Activated CD4-positive, alpha-beta T cell treated with anti-CD3 and anti-CD28 coated beads for 36 hours (primary cell): ENCODE measurements around the gene NPHP4. TPM values are rescaled to one million over a fixed set of nuclear protein-coding genes. Genes with fewer than 3 reads are reported as not detected.

Source experiments
- ATAC-seq: fragments of 200-7000 bp; cut with Tn5 transposase; one replicate; pipeline ENCODE4 v1.10.0; 2021; ENCODE audit warnings: mild to moderate bottlenecking, moderate library complexity
- CTCF ChIA-PET: fragments of 350-600 bp; sonication (Branson Sonifier 250); formaldehyde crosslinking; loops from one replicate; lab custom pipeline; 2021; ENCODE audit warnings: antibody characterized with exemption; lab: Charles Lee
- POLR2A ChIA-PET: fragments of 350-600 bp; sonication (Branson Sonifier 250); formaldehyde crosslinking; loops from one replicate; lab custom pipeline; 2021; ENCODE audit warnings: antibody characterized with exemption, inconsistent platforms; lab: Charles Lee
- DNase-seq: peaks from one replicate; pipeline ENCODE4 v3.0.0-alpha.2; 2020
- H3K27ac Mint-ChIP-seq: one replicate; pipeline ENCODE4 v1.8.0; 2021; ENCODE audit warnings: mixed read lengths
- H3K27me3 Mint-ChIP-seq: one replicate; pipeline ENCODE4 v1.8.0; 2021; ENCODE audit warnings: mixed read lengths
- H3K36me3 Mint-ChIP-seq: one replicate; pipeline ENCODE4 v1.8.0; 2021; ENCODE audit warnings: low read depth, mixed read lengths
- H3K4me1 Mint-ChIP-seq: one replicate; pipeline ENCODE4 v1.8.0; 2021; ENCODE audit warnings: mixed read lengths
- H3K4me3 Mint-ChIP-seq: one replicate; pipeline ENCODE4 v1.8.0; 2021; ENCODE audit warnings: mild to moderate bottlenecking, moderate library complexity, mixed read lengths
- H3K9me3 Mint-ChIP-seq: one replicate; pipeline ENCODE4 v1.8.0; 2021; ENCODE audit warnings: low read depth, mixed read lengths
- intact Hi-C, 2 experiments: fragments of 100-400 bp; cut with DNase I in 1 of 2; cut with micrococcal nuclease in 1 of 2; formaldehyde crosslinking; loops; one replicate each; pipeline versions ENCODE4 v1.14.2 to v1.15.1; 2022 to 2024; cut with DNase I, micrococcal nuclease
- total RNA-seq, 2 experiments: library from RNA; stranded (reverse); gene quantifications; one replicate each; pipeline ENCODE4 v1.2.3, GENCODE V29; 2021

NPHP4 gene
- total RNA-seq, 2 experiments from 2014 or later, result 12.9 to 14.1 TPM

- CTCF ChIA-PET, result interaction anchor here (0.8 to 1.2 kb wide), 3 partner anchors 9 to 25 kb away, joined by 3 to 4 read pairs (median 3); partner anchors contain the start of gene NPHP4
- DNase-seq, result no peak
- POLR2A ChIA-PET, result interaction anchor here (0.9 kb wide), 1 partner anchor 95 kb away, joined by 3 read pairs; no protein-coding TSS in a partner anchor
These were observed 10.7 kb upstream of the NPHP4 start for GRCh38 chr1:6002714-6003501.

GRCh38 chr1:6001992-6002576, 9.9 kb upstream of the NPHP4 start:
- ATAC-seq (no peak), DNase-seq (no peak)
- H3K27me3 Mint-ChIP-seq, result no peaks in the 10 kb centered on the region
- peaks cover 8% of the 10 kb centered on the region for H3K4me1 Mint-ChIP-seq
- H3K9me3 Mint-ChIP-seq, result no peaks in the 10 kb centered on the region
- no peak overlapping the region for H3K4me3 Mint-ChIP-seq
- no peaks in the 10 kb centered on the region for H3K36me3 Mint-ChIP-seq
- ChIA-PET CTCF (interaction anchor here (0.6 to 1.2 kb wide), 2 partner anchors 10 to 320 kb away, joined by 3 to 4 read pairs; partner anchors contain the start of gene NPHP4), POLR2A (interaction anchor here (0.9 kb wide), 1 partner anchor 96 kb away, joined by 3 read pairs; no protein-coding TSS in a partner anchor)
- no peak overlapping the region for H3K27ac Mint-ChIP-seq
- intact Hi-C loops, result no loop called here

More at GRCh38 chr1:6002714-6003501, 10.7 kb upstream of the NPHP4 start:
- no peaks in the 10 kb centered on the region for H3K27me3 Mint-ChIP-seq
- H3K9me3 Mint-ChIP-seq, result no peaks in the 10 kb centered on the region
- intact Hi-C loops, result no loop called here
- H3K4me1 Mint-ChIP-seq, result peaks cover 11% of the 10 kb centered on the region
- ATAC-seq, result no peak
- no peak overlapping the region for H3K4me3 Mint-ChIP-seq
- no peak overlapping the region for H3K27ac Mint-ChIP-seq
- no peaks in the 10 kb centered on the region for H3K36me3 Mint-ChIP-seq

GRCh38 chr1:6000444-6001288, 8.4 kb upstream of the NPHP4 start:
- CTCF ChIA-PET, result no interaction called here
- no peaks in the 10 kb centered on the region for H3K9me3 Mint-ChIP-seq
- ATAC-seq (no peak), DNase-seq (no peak)
- H3K4me1 Mint-ChIP-seq, result peaks cover 3% of the 10 kb centered on the region
- intact Hi-C loops, result no loop called here
- no peaks in the 10 kb centered on the region for H3K36me3 Mint-ChIP-seq
- H3K27me3 Mint-ChIP-seq, result no peaks in the 10 kb centered on the region
- no peak overlapping the region for H3K4me3 Mint-ChIP-seq
- POLR2A ChIA-PET, result no interaction called here
- H3K27ac Mint-ChIP-seq, result no peak overlapping the region

DNA sequence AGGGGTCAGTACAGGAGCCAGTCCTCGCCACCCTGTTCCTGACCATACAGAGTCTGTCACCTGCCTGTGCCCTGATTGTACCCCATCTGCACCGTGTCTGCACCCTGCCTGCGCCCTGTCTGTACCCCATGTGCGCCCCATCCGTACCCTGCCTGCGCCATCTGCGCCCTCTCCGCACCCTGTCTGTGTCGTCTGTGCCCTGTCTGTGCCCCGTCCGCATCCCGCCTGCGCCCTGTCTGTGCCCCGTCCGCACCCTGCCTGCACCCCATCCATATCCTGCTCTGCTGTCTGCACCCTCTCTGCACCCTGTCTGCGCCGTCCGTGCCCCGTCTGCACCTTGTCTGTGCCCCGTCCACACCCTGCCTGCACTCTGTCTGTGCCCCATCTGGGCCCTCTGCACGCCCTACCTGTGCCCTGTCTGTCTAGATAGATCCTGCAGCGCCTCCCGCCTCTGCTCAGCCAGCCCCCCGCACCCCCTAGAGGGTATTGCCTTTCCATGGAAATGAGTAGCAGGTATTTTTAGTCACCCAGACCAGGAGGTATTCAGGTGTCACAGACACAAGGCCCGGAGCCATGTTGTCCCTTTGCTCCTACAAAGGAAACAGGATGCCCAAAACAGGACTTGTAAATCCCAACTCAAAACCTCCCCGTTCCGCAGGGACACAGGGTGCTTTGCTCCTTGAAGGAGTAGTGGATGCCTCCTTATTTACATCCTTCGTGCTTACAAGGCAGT, 7.7 kb upstream of the NPHP4 start:
- ATAC-seq (no peak), DNase-seq (no peak)
- Mint-ChIP-seq H3K4me3 (no peak overlapping the region), H3K36me3 (no peaks in the 10 kb centered on the region), H3K4me1 (peaks cover 9% of the 10 kb centered on the region), H3K9me3 (no peaks in the 10 kb centered on the region), H3K27me3 (no peaks in the 10 kb centered on the region), H3K27ac (no peak overlapping the region)
- POLR2A ChIA-PET, result no interaction called here
- intact Hi-C loops, result loop anchor here in 1 of 2 experiments (10.0 kb wide), 2 partner anchors 465 to 965 kb away; partner anchors contain the start of gene TNFRSF25
- CTCF ChIA-PET, result no interaction called here

- DNase-seq (no peak), ATAC-seq (no peak)
- no peaks in the 10 kb centered on the region for H3K9me3 Mint-ChIP-seq
- H3K27me3 Mint-ChIP-seq, result no peaks in the 10 kb centered on the region
- H3K4me3 Mint-ChIP-seq, result no peak overlapping the region
- intact Hi-C loops, result loop anchor here in 1 of 2 experiments (10.0 kb wide), 2 partner anchors 466 to 966 kb away; partner anchors contain the start of gene TNFRSF25
- peaks cover 2% of the 10 kb centered on the region for H3K36me3 Mint-ChIP-seq
- peaks cover 19% of the 10 kb centered on the region for H3K4me1 Mint-ChIP-seq
- no peak overlapping the region for H3K27ac Mint-ChIP-seq
- CTCF ChIA-PET, result no interaction called here
- POLR2A ChIA-PET, result no interaction called here
These were observed 6.7 kb upstream of the NPHP4 start for GRCh38 chr1:5998906-5999301.

- H3K4me3 Mint-ChIP-seq, result no peak overlapping the region
- CTCF ChIA-PET, result interaction anchor here (0.6 kb wide), 1 partner anchor 27 kb away, joined by 3 read pairs; no protein-coding TSS in a partner anchor
- H3K27ac Mint-ChIP-seq, result no peak overlapping the region
- H3K27me3 Mint-ChIP-seq, result no peaks in the 10 kb centered on the region
- H3K4me1 Mint-ChIP-seq, result peaks cover 22% of the 10 kb centered on the region
- peaks cover 2% of the 10 kb centered on the region for H3K36me3 Mint-ChIP-seq
- no peak for DNase-seq
- POLR2A ChIA-PET, result no interaction called here
- intact Hi-C loops, result loop anchor here in 1 of 2 experiments (10.0 kb wide), 2 partner anchors 467 to 967 kb away; partner anchors contain the start of gene TNFRSF25
- ATAC-seq, result no peak
- H3K9me3 Mint-ChIP-seq, result no peaks in the 10 kb centered on the region
These were observed 6.1 kb upstream of the NPHP4 start for GRCh38 chr1:5998051-5998905.

DNA sequence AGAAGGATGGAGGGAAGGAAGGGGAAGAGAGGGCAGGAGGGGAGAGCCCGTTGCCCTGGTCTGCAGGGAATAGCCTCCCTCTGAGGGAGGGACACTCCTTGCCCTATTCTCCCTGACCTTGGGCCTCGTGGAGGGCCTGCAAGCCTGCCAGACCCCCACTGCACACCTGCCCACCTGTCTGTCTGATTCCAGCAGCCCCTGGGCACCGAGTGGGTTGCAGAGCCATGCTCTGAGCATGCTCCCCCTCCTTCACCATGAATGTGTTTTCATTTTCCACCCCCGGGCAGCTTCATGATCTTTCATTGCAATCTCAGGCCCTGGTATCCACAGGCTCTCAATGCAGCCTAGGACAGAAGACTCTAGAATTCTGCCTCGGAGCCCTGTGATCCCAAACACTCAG, 5.1 kb upstream of the NPHP4 start:
- ChIA-PET POLR2A (interaction anchor here (0.6 kb wide), 1 partner anchor 56 kb away, joined by 3 read pairs; no protein-coding TSS in a partner anchor), CTCF (no interaction called here)
- Mint-ChIP-seq H3K36me3 (peaks cover 2% of the 10 kb centered on the region), H3K27me3 (no peaks in the 10 kb centered on the region), H3K4me3 (no peak overlapping the region), H3K4me1 (peaks cover 22% of the 10 kb centered on the region), H3K9me3 (no peaks in the 10 kb centered on the region), H3K27ac (no peak overlapping the region)
- ATAC-seq (no peak), DNase-seq (no peak)
- intact Hi-C loops, result loop anchor here in 1 of 2 experiments (10.0 kb wide), 2 partner anchors 467 to 967 kb away; partner anchors contain the start of gene TNFRSF25

DNA sequence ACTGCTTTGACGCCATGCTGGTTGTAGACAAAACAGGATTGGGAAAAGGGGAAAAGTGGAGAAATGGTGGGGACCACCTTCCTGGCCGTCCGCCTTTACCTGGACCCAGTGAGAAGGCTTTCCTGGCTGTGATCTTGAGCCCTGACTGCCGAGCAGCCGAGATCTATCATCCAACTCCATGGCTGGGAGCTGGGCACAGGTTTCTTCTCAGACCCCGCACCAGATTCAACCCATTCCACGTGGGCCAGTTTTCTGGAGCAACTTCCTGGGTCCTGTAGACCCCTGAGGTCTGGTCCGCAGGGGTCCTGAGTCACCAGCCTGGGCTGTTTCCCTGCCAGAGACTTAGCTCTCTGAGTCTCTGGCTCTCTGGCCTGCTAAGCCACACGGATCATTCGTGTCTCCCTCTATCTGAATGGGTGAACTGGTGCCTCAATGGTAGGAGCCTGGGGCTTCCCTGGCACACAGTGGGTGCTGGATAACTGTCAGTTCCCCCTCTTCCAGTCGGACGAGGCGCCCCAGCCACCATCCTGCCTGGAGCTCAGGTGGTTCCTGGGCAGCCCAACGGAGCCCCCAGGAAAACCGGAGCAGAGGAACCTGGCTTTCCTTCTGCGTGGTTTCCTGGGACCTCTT, 4.5 kb upstream of the NPHP4 start:
- no peak overlapping the region for H3K27ac Mint-ChIP-seq
- intact Hi-C loops, result loop anchor here in 1 of 2 experiments (10.0 kb wide), 2 partner anchors 468 to 968 kb away; partner anchors contain the start of gene TNFRSF25
- POLR2A ChIA-PET, result interaction anchor here (0.6 kb wide), 1 partner anchor 56 kb away, joined by 3 read pairs; no protein-coding TSS in a partner anchor
- H3K9me3 Mint-ChIP-seq, result no peaks in the 10 kb centered on the region
- H3K36me3 Mint-ChIP-seq, result peaks cover 2% of the 10 kb centered on the region
- H3K4me1 Mint-ChIP-seq, result peaks cover 22% of the 10 kb centered on the region
- no peak for ATAC-seq
- no peak overlapping the region for H3K4me3 Mint-ChIP-seq
- no peak for DNase-seq
- CTCF ChIA-PET, result no interaction called here
- H3K27me3 Mint-ChIP-seq, result no peaks in the 10 kb centered on the region

DNA sequence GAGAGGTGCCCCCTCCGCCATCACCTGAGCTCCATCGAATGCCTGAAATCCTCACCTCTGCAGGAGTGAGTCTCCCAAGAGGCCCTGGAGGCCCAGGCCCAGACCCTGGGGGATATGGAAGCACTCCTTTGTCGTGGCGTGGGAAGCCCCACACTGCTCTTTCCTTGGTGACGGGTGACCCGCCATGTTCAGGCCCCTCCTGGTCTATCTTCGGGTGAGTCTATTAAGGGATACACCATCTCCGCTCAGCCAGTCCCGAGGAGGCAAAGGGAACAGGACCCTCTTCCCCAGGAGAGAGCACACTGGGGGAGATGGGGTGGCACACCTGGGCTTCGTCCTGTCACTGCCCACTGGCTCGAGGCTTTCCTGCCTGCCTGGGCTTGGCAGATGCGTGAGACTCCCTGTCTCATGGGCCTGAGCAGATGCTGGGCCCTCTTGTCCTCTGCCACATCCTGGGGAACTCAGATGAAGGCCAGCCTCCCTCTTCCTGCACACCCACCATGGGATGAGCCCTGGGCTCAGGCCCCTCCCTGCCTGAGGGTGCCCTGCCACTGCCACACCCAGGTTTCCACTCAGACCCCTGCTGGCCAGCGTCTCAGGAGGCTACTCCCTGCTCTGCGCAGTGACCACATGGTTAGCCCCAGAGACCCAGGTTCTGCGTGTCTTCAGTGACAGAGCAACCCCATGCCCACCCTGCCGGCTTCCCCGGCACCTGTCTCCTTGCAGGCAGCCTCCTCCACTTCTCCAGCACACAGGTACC, 3.8 kb upstream of the NPHP4 start:
- POLR2A ChIA-PET, result no interaction called here
- H3K36me3 Mint-ChIP-seq, result peaks cover 2% of the 10 kb centered on the region
- ATAC-seq, result no peak
- H3K27me3 Mint-ChIP-seq, result no peaks in the 10 kb centered on the region
- DNase-seq, result no peak
- CTCF ChIA-PET, result no interaction called here
- no peak overlapping the region for H3K27ac Mint-ChIP-seq
- H3K4me3 Mint-ChIP-seq, result no peak overlapping the region
- no peaks in the 10 kb centered on the region for H3K9me3 Mint-ChIP-seq
- intact Hi-C loops, result loop anchor here in 1 of 2 experiments (10.0 kb wide), 2 partner anchors 469 to 969 kb away; partner anchors contain the start of gene TNFRSF25
- H3K4me1 Mint-ChIP-seq, result peaks cover 23% of the 10 kb centered on the region
